Right lobe of liver (tissue), 4 donors: Measurements from ENCODE around the gene THYN1.

Experiments
- POLR2A ChIP-seq: fragments of 450-650 bp; IDR thresholded peaks from one replicate; pipeline ENCODE4 v1.6.1; 2017; ENCODE audit warnings: antibody characterized with exemption, mild to moderate bottlenecking
- TF ChIP-seq, protein P1 (sequence below), 4 donors: fragments of 200-600 bp in 3 of 4; fragments of 450-650 bp in 1 of 4; IDR thresholded peaks; one replicate each; pipeline versions ENCODE4 v1.5.1 to v1.8.0; 2016 to 2022; ENCODE audit warnings: antibody characterized with exemption in 4 of 4, mild to moderate bottlenecking in 2 of 4
- donor health status: DM: no; HTN: no; CAD: no.
- donor health status: DM: no; HTN: no; CAD: no.
- donor health status: DM: no; HTN: yes; CAD: no.

GRCh38 chr11:134202661-134203060 lies 50.5 kb downstream of the THYN1 start:
- TF ChIP-seq, protein P1, sequence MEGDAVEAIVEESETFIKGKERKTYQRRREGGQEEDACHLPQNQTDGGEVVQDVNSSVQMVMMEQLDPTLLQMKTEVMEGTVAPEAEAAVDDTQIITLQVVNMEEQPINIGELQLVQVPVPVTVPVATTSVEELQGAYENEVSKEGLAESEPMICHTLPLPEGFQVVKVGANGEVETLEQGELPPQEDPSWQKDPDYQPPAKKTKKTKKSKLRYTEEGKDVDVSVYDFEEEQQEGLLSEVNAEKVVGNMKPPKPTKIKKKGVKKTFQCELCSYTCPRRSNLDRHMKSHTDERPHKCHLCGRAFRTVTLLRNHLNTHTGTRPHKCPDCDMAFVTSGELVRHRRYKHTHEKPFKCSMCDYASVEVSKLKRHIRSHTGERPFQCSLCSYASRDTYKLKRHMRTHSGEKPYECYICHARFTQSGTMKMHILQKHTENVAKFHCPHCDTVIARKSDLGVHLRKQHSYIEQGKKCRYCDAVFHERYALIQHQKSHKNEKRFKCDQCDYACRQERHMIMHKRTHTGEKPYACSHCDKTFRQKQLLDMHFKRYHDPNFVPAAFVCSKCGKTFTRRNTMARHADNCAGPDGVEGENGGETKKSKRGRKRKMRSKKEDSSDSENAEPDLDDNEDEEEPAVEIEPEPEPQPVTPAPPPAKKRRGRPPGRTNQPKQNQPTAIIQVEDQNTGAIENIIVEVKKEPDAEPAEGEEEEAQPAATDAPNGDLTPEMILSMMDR (IDR thresholded peaks at IDR 0.05): no peak
- TF ChIP-seq POLR2A: no peak
